ENCODE data around the gene SEC31B.

- TF ChIP-seq CTCF (IDR thresholded peaks at IDR 0.05) (no peak), POLR2A (IDR thresholded peaks at IDR 0.05; ENCODE audit: low read depth) (no peak), EP300 (IDR thresholded peaks at IDR 0.05) (no peak)
These were observed 5.0 kb upstream of the SEC31B start for GRCh38 chr10:100524638-100525037.
